ENCODE measurements around the gene HDAC1. TPM values are rescaled to one million over a fixed set of nuclear protein-coding genes. Genes with fewer than 3 reads are reported as not detected.
A peak's percentile ranks its signal among the peaks of the same experiment; 100 is the strongest.

Gene HDAC1
- total RNA-seq, 2 experiments from 2014 or later: 111 to 120 TPM

- Mint-ChIP-seq H3K4me1 (ENCODE audit: low read depth) (peaks cover 44% of the 10 kb centered on the region), H3K27ac (peak overlapping the region; percentile 68), H3K27me3 (ENCODE audit: low read depth) (no peaks in the 10 kb centered on the region), H3K36me3 (ENCODE audit: low read depth) (peaks cover 16% of the 10 kb centered on the region), H3K4me3 (peak overlapping the region; percentile 75), H3K9me3 (no peaks in the 10 kb centered on the region)
- intact Hi-C loops (cut with micrococcal nuclease): loop anchor here (2.0 kb wide), 1 partner anchor 38 kb away; no protein-coding TSS in a partner anchor
- no peak for DNase-seq
- CTCF ChIA-PET: interaction anchor here (0.7 to 2.2 kb wide), 4 partner anchors 12 to 119 kb away, joined by 4 to 6 read pairs (median 5); no protein-coding TSS in a partner anchor
Measured at GRCh38 chr1:32334274-32334861, 42.5 kb downstream of the HDAC1 start.

- CTCF ChIA-PET: interaction anchor here (2.2 kb wide), 1 partner anchor 119 kb away, joined by 6 read pairs; no protein-coding TSS in a partner anchor
- H3K4me1 Mint-ChIP-seq (ENCODE audit: low read depth): peaks cover 51% of the 10 kb centered on the region
- H3K36me3 Mint-ChIP-seq (ENCODE audit: low read depth): peaks cover 13% of the 10 kb centered on the region
- no peaks in the 10 kb centered on the region for H3K9me3 Mint-ChIP-seq
- intact Hi-C loops (cut with micrococcal nuclease): loop anchor here (2.0 to 5.0 kb wide), 4 partner anchors 38 to 1573 kb away; partner anchors contain the start of gene HDAC1
- peak overlapping the region; percentile 37 for H3K27ac Mint-ChIP-seq
- DNase-seq: peak; percentile 57
- peak overlapping the region; percentile 75 for H3K4me3 Mint-ChIP-seq
- no peaks in the 10 kb centered on the region for H3K27me3 Mint-ChIP-seq (ENCODE audit: low read depth)
Measured at GRCh38 chr1:32334864-32335534, 43.1 kb downstream of the HDAC1 start.

GRCh38 chr1:32335535-32335789 lies 43.6 kb downstream of the HDAC1 start:
- Mint-ChIP-seq H3K27me3 (ENCODE audit: low read depth) (no peaks in the 10 kb centered on the region), H3K9me3 (no peaks in the 10 kb centered on the region), H3K4me3 (no peak overlapping the region), H3K36me3 (ENCODE audit: low read depth) (peaks cover 13% of the 10 kb centered on the region), H3K4me1 (ENCODE audit: low read depth) (peaks cover 51% of the 10 kb centered on the region), H3K27ac (no peak overlapping the region)
- CTCF ChIA-PET: interaction anchor here (1.0 to 1.5 kb wide), 5 partner anchors 15 to 137 kb away, joined by 3 to 7 read pairs (median 4); partner anchors contain the start of gene HDAC1
- intact Hi-C loops (cut with micrococcal nuclease): loop anchor here (2.0 to 5.0 kb wide), 4 partner anchors 37 to 1573 kb away; partner anchors contain the start of gene HDAC1
- DNase-seq: no peak

GRCh38 chr1:32335790-32336590 lies 44.1 kb downstream of the HDAC1 start, which contains the start of gene MARCKSL1:
MARCKSL1 (minus strand) TSS chr1:32336233; CDS start chr1:32336033, 200 bp downstream.
- Mint-ChIP-seq H3K27me3 (ENCODE audit: low read depth) (no peaks in the 10 kb centered on the region), H3K27ac (peak within 1 kb of the TSS; percentile 37), H3K4me3 (peak within 1 kb of the TSS; percentile 75), H3K9me3 (no peaks in the 10 kb centered on the region), H3K36me3 (ENCODE audit: low read depth) (peaks cover 9% of the 10 kb centered on the region), H3K4me1 (ENCODE audit: low read depth) (peaks cover 51% of the 10 kb centered on the region)
- CTCF ChIA-PET: interaction anchor here (1.0 to 1.5 kb wide), 6 partner anchors 9 to 137 kb away, joined by 3 to 7 read pairs (median 4); partner anchors contain the start of gene HDAC1
- DNase-seq: peak; percentile 67
- intact Hi-C loops (cut with micrococcal nuclease): loop anchor here (2.0 to 5.0 kb wide), 6 partner anchors 37 to 1574 kb away; partner anchors contain the start of genes BSDC1, HDAC1 and LCK

- intact Hi-C loops (cut with micrococcal nuclease): loop anchor here (2.0 to 5.0 kb wide), 5 partner anchors 44 to 1574 kb away; partner anchors contain the start of genes BSDC1, HDAC1 and LCK
- no peaks in the 10 kb centered on the region for H3K27me3 Mint-ChIP-seq (ENCODE audit: low read depth)
- no peak overlapping the region for H3K27ac Mint-ChIP-seq
- no peaks in the 10 kb centered on the region for H3K9me3 Mint-ChIP-seq
- DNase-seq: no peak
- CTCF ChIA-PET: interaction anchor here (0.9 to 1.5 kb wide), 8 partner anchors 9 to 138 kb away, joined by 3 to 7 read pairs (median 3); partner anchors contain the start of gene HDAC1
- H3K36me3 Mint-ChIP-seq (ENCODE audit: low read depth): peaks cover 5% of the 10 kb centered on the region
- H3K4me3 Mint-ChIP-seq: peak overlapping the region; percentile 25
- peaks cover 51% of the 10 kb centered on the region for H3K4me1 Mint-ChIP-seq (ENCODE audit: low read depth)
Measured at GRCh38 chr1:32336591-32336932, 44.7 kb downstream of the HDAC1 start.

- H3K4me3 Mint-ChIP-seq: no peak overlapping the region
- no peaks in the 10 kb centered on the region for H3K36me3 Mint-ChIP-seq (ENCODE audit: low read depth)
- CTCF ChIA-PET: interaction anchor here (0.6 to 1.5 kb wide), 8 partner anchors 8 to 182 kb away, joined by 3 to 7 read pairs (median 4); no protein-coding TSS in a partner anchor
- intact Hi-C loops (cut with micrococcal nuclease): loop anchor here (2.0 to 5.0 kb wide), 5 partner anchors 45 to 1575 kb away; partner anchors contain the start of genes BSDC1, HDAC1 and LCK
- no peaks in the 10 kb centered on the region for H3K9me3 Mint-ChIP-seq
- peaks cover 51% of the 10 kb centered on the region for H3K4me1 Mint-ChIP-seq (ENCODE audit: low read depth)
- DNase-seq: peak; percentile 84
- H3K27me3 Mint-ChIP-seq (ENCODE audit: low read depth): no peaks in the 10 kb centered on the region
- no peak overlapping the region for H3K27ac Mint-ChIP-seq
Measured at GRCh38 chr1:32336963-32337675, 45.2 kb downstream of the HDAC1 start.

- DNase-seq: peak; percentile 28
Measured at GRCh38 chr1:32337855-32338636, 46.2 kb downstream of the HDAC1 start.

GRCh38 chr1:32338637-32339145 lies 46.8 kb downstream of the HDAC1 start:
- intact Hi-C loops (cut with micrococcal nuclease): loop anchor here (1.0 to 5.0 kb wide), 4 partner anchors 13 to 1576 kb away; partner anchors contain the start of gene HDAC1
- no peak for DNase-seq
- Mint-ChIP-seq H3K36me3 (ENCODE audit: low read depth) (no peaks in the 10 kb centered on the region), H3K27ac (no peak overlapping the region), H3K27me3 (ENCODE audit: low read depth) (no peaks in the 10 kb centered on the region), H3K4me1 (ENCODE audit: low read depth) (peaks cover 47% of the 10 kb centered on the region), H3K9me3 (no peaks in the 10 kb centered on the region), H3K4me3 (no peak overlapping the region)
- CTCF ChIA-PET: interaction anchor here (1.5 kb wide), 1 partner anchor 123 kb away, joined by 6 read pairs; no protein-coding TSS in a partner anchor

More at GRCh38 chr1:32337855-32338636, 46.2 kb downstream of the HDAC1 start:
- H3K4me1 Mint-ChIP-seq (ENCODE audit: low read depth): peaks cover 51% of the 10 kb centered on the region
- no peaks in the 10 kb centered on the region for H3K27me3 Mint-ChIP-seq (ENCODE audit: low read depth)
- H3K27ac Mint-ChIP-seq: no peak overlapping the region
- intact Hi-C loops (cut with micrococcal nuclease): loop anchor here (2.0 to 5.0 kb wide), 5 partner anchors 46 to 1576 kb away; partner anchors contain the start of genes BSDC1, HDAC1 and LCK
- H3K4me3 Mint-ChIP-seq: no peak overlapping the region
- no peaks in the 10 kb centered on the region for H3K36me3 Mint-ChIP-seq (ENCODE audit: low read depth)
- H3K9me3 Mint-ChIP-seq: no peaks in the 10 kb centered on the region
- CTCF ChIA-PET: interaction anchor here (0.6 to 1.5 kb wide), 4 partner anchors 14 to 181 kb away, joined by 3 to 6 read pairs (median 4); no protein-coding TSS in a partner anchor

- Mint-ChIP-seq H3K4me1 (ENCODE audit: low read depth) (peaks cover 40% of the 10 kb centered on the region), H3K4me3 (no peak overlapping the region), H3K27ac (no peak overlapping the region), H3K9me3 (no peaks in the 10 kb centered on the region), H3K27me3 (ENCODE audit: low read depth) (no peaks in the 10 kb centered on the region), H3K36me3 (ENCODE audit: low read depth) (no peaks in the 10 kb centered on the region)
- CTCF ChIA-PET: interaction anchor here (0.9 kb wide), 1 partner anchor 91 kb away, joined by 3 read pairs; no protein-coding TSS in a partner anchor
- intact Hi-C loops (cut with micrococcal nuclease): loop anchor here (1.0 to 5.0 kb wide), 4 partner anchors 12 to 1577 kb away; partner anchors contain the start of gene HDAC1
- DNase-seq: peak; percentile 80
Measured at GRCh38 chr1:32339363-32339978, 47.6 kb downstream of the HDAC1 start.

- CTCF ChIA-PET: interaction anchor here (1.1 to 1.8 kb wide), 2 partner anchors 93 to 125 kb away, joined by 4 to 5 read pairs; no protein-coding TSS in a partner anchor
Measured at GRCh38 chr1:32341186-32341757, 49.4 kb downstream of the HDAC1 start.

More at GRCh38 chr1:32341186-32341757, 49.4 kb downstream of the HDAC1 start:
- peaks cover 49% of the 10 kb centered on the region for H3K4me1 Mint-ChIP-seq (ENCODE audit: low read depth)
- no peaks in the 10 kb centered on the region for H3K36me3 Mint-ChIP-seq (ENCODE audit: low read depth)
- H3K27ac Mint-ChIP-seq: no peak overlapping the region
- intact Hi-C loops (cut with micrococcal nuclease): no loop called here
- H3K27me3 Mint-ChIP-seq (ENCODE audit: low read depth): no peaks in the 10 kb centered on the region
- H3K4me3 Mint-ChIP-seq: no peak overlapping the region
- no peaks in the 10 kb centered on the region for H3K9me3 Mint-ChIP-seq
- DNase-seq: no peak
